A549 (cell line): Measurements from ENCODE around the gene SOSTDC1. TPM values are rescaled to one million over a fixed set of nuclear protein-coding genes. Genes with fewer than 3 reads are reported as not detected.

Experiments used
- ATAC-seq, 2 experiments: fragments of 200-7000 bp in 1 of 2; fragments of >200 bp in 1 of 2; cut with Nextera tagmentation in 1 of 2; cut with Tn5 transposase in 1 of 2; 3 replicates each; pipeline versions ENCODE4 v1.8.0 to v1.9.1; 2018 to 2020; ENCODE audit warnings: mild to moderate bottlenecking in 1 of 2, moderate library complexity in 1 of 2
- CTCF ChIA-PET: fragments of 300-600 bp; sonication (Branson Sonifier 250); formaldehyde crosslinking; extraction: SDS; loops from one replicate; lab custom pipeline; 2021; ENCODE audit warnings: antibody characterized with exemption, inconsistent platforms; lab: Yijun Ruan, JAX
- POLR2A ChIA-PET: fragments of 350-600 bp; formaldehyde crosslinking; extraction: SDS; loops from one replicate; lab custom pipeline; 2021; ENCODE audit warnings: antibody characterized with exemption, inconsistent platforms; lab: Yijun Ruan, JAX
- DNase-seq, 2 experiments: peaks; one replicate each; pipeline versions ENCODE4 v3.0.0 to v3.0.0-alpha.2; 2011 to 2016; ENCODE audit warnings: low read depth in 1 of 2, low spot score in 1 of 2
- FAIRE-seq: peaks from 2 replicates; lab custom pipeline; 2011; peaks lifted over from hg19 to GRCh38; lab: Jason Lieb, UNC
- H3K27ac ChIP-seq, 2 experiments: fragments of >200 bp; sonication (Bioruptor Twin); formaldehyde crosslinking; 3 replicates each; pipeline ENCODE4 v1.5.1; 2016 to 2017
- H3K4me1 ChIP-seq: fragments of >200 bp; sonication (Bioruptor Twin); formaldehyde crosslinking; 3 replicates; pipeline ENCODE4 v1.6.1; 2016
- H3K4me2 ChIP-seq: fragments of >200 bp; sonication (Bioruptor Twin); formaldehyde crosslinking; 3 replicates; pipeline ENCODE4 v1.6.1; 2016
- H3K4me3 ChIP-seq: fragments of >200 bp; sonication (Bioruptor Twin); formaldehyde crosslinking; 3 replicates; pipeline ENCODE4 v1.5.1; 2016
- H3K9me3 ChIP-seq: fragments of >200 bp; sonication (Bioruptor Twin); formaldehyde crosslinking; 3 replicates; pipeline ENCODE4 v1.6.1; 2016
- BHLHE40 ChIP-seq: IDR thresholded peaks from 2 replicates; pipeline ENCODE4 v1.6.1; 2012; ENCODE audit warnings: low read depth, low read length, inconsistent platforms
- CBX2 ChIP-seq: fragments of 200-600 bp; sonication (generic); IDR thresholded peaks from 2 replicates; pipeline ENCODE4 v1.6.1; 2016; ENCODE audit warnings: low read depth, mild to moderate bottlenecking, borderline replicate concordance
- EHF ChIP-seq: fragments of 250-450 bp; sonication (Bioruptor Pico); IDR thresholded peaks from 2 replicates; pipeline ENCODE4 v1.5.0; 2020; ENCODE audit warnings: mild to moderate bottlenecking
- EHMT2 ChIP-seq: fragments of 200-600 bp; sonication (generic); IDR thresholded peaks from 2 replicates; pipeline ENCODE4 v1.6.1; 2016; ENCODE audit warnings: antibody characterized with exemption, low read depth, mild to moderate bottlenecking, moderate library complexity
- ELK1 ChIP-seq: fragments of 150-350 bp; IDR thresholded peaks from 2 replicates; pipeline ENCODE4 v1.6.1; 2014; ENCODE audit warnings: low read depth, mild to moderate bottlenecking, low read length
- EP300 ChIP-seq, 2 experiments: fragments of >200 bp; sonication (Bioruptor Twin); formaldehyde crosslinking; IDR thresholded peaks; 2 replicates in 1 of 2; 3 replicates in 1 of 2; pipeline ENCODE4 v1.6.1; 2016 to 2017
- JUN ChIP-seq, 2 experiments: fragments of >200 bp; sonication (Bioruptor Twin); formaldehyde crosslinking; IDR thresholded peaks; 2 replicates in 1 of 2; 3 replicates in 1 of 2; pipeline ENCODE4 v1.6.1; 2016 to 2017
- JUNB ChIP-seq: fragments of >200 bp; sonication (Bioruptor Twin); formaldehyde crosslinking; IDR thresholded peaks from 2 replicates; pipeline ENCODE4 v1.6.1; 2016
- KDM1A ChIP-seq: fragments of 200-600 bp; sonication (generic); IDR thresholded peaks from 2 replicates; pipeline ENCODE4 v1.6.1; 2016; ENCODE audit warnings: low read depth, mild to moderate bottlenecking
- MAFK ChIP-seq: fragments of 450-650 bp; IDR thresholded peaks from 2 replicates; pipeline ENCODE4 v1.6.1; 2014; ENCODE audit not compliant: partially characterized antibody
- MAX ChIP-seq: IDR thresholded peaks from 2 replicates; pipeline ENCODE4 v1.6.1; 2012
- MAZ ChIP-seq: fragments of 150-350 bp; IDR thresholded peaks from 2 replicates; pipeline ENCODE4 v1.6.1; 2014; ENCODE audit warnings: antibody characterized with exemption, low read depth, low read length, borderline replicate concordance
- RCOR1 ChIP-seq: fragments of 150-350 bp; IDR thresholded peaks from 2 replicates; pipeline ENCODE4 v1.6.1; 2014; ENCODE audit warnings: antibody characterized with exemption, low read length, low read depth
- RFX5 ChIP-seq: fragments of 450-650 bp; IDR thresholded peaks from 2 replicates; pipeline ENCODE4 v1.7.1; 2014; ENCODE audit warnings: antibody characterized with exemption, mild to moderate bottlenecking, moderate library complexity
- RNF2 ChIP-seq: fragments of 200-600 bp; sonication (generic); IDR thresholded peaks from 2 replicates; pipeline ENCODE4 v1.6.1; 2016; ENCODE audit warnings: low read depth, mild to moderate bottlenecking, antibody characterized with exemption, moderate library complexity, borderline replicate concordance
- SMC3 ChIP-seq: fragments of >200 bp; sonication (Bioruptor Twin); formaldehyde crosslinking; IDR thresholded peaks from 3 replicates; pipeline ENCODE4 v1.6.1; 2018; ENCODE audit warnings: inconsistent platforms
- TFCP2L1 ChIP-seq: fragments of 250-450 bp; sonication (Bioruptor Pico); IDR thresholded peaks from 2 replicates; pipeline ENCODE4 v1.5.0; 2021; ENCODE audit warnings: mild to moderate bottlenecking
- ZC3H11A ChIP-seq: fragments of 450-650 bp; IDR thresholded peaks from 2 replicates; pipeline ENCODE4 v1.6.1; 2014; ENCODE audit warnings: antibody characterized with exemption, mild to moderate bottlenecking
- ZNF302 ChIP-seq: fragments of 250-450 bp; sonication (Bioruptor Pico); IDR thresholded peaks from 2 replicates; pipeline ENCODE4 v1.9.0; 2021; ENCODE audit warnings: inconsistent platforms, mild to moderate bottlenecking, moderate library complexity
- WGBS: methylation state at CpG from one replicate; pipeline ENCODE4 v1.1.6; 2017; ENCODE audit errors: missing lambda C conversion rate; 5-methylcytosine and 5-hydroxymethylcytosine counted together
- polyA plus RNA-seq, 4 experiments: library from polyadenylated mRNA; depleted of rRNA in 3 of 4; stranded (reverse); fragments of >200 nt; fragmentation: RNase III in 1 of 4; extraction: RNeasy Plus Mini Kit Qiagen cat#74134 plus additional on column Dnase treatment in 1 of 4; gene quantifications; 2 replicates in 3 of 4; 3 replicates in 1 of 4; pipeline ENCODE4 v1.2.3, GENCODE V29; 2011 to 2017
- TF ChIP-seq, protein P1 (sequence below): fragments of >200 bp; sonication (Bioruptor Twin); formaldehyde crosslinking; IDR thresholded peaks from 2 replicates; pipeline ENCODE4 v1.6.1; 2016
- TF ChIP-seq, protein P2 (sequence below): fragments of >200 bp; sonication (Bioruptor Twin); formaldehyde crosslinking; IDR thresholded peaks from 3 replicates; pipeline ENCODE4 v1.5.1; 2016

Gene SOSTDC1
- polyA plus RNA-seq, 2 of the 4 experiments (the other 2 are of a cell fraction): not detected

- peaks cover 12% of the 10 kb centered on the region for H3K4me1 ChIP-seq
- H3K27ac ChIP-seq: no peak overlapping the region
- DNase-seq: peak in 1 of 2 experiments; percentile 14
- TF ChIP-seq MAZ (no peak), JUNB (no peak)
- TF ChIP-seq, all 56 proteins: peak for 0
- 94% methylated on average over 3 of the region's 3 CpGs for WGBS
- H3K9me3 ChIP-seq: no peaks in the 10 kb centered on the region
- FAIRE-seq: no peak
- H3K4me2 ChIP-seq: no peak overlapping the region
- CTCF ChIA-PET: interaction anchor here (1.9 to 2.7 kb wide), 2 partner anchors 9 to 142 kb away, joined by 8 to 21 read pairs; no protein-coding TSS in a partner anchor
- ATAC-seq: no peak
- POLR2A ChIA-PET: no interaction called here
- no peak overlapping the region for H3K4me3 ChIP-seq
Measured at GRCh38 chr7:16422917-16423316, 42.6 kb downstream of the SOSTDC1 start.

DNA sequence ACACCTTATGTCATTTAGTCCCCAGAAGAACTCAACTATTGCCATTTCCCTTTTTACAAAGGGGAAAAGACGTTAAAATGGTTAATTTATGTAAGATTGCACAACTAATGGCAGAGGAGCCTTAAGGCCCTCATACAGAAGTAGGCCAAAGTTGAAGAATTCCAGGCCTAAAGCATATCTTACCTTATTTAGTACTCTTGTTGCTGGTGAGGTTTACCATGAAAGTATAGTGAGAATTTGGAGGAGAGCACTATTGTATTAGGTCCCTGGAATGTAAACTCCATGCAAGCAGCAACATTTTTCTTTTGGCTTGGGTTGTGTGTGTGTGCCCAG lies 43.5 kb downstream of the SOSTDC1 start:
- ChIA-PET POLR2A (interaction anchor here (2.7 kb wide), 1 partner anchor 224 kb away, joined by 11 read pairs; the partner anchor contains the start of genes ANKMY2 and BZW2), CTCF (interaction anchor here (2.7 kb wide), 1 partner anchor 10 kb away, joined by 21 read pairs; no protein-coding TSS in a partner anchor)
- FAIRE-seq (no peak), DNase-seq (no peak), ATAC-seq (no peak)
- no peaks in the 10 kb centered on the region for H3K9me3 ChIP-seq
- TF ChIP-seq RFX5: no peak
- no peak for TF ChIP-seq MAZ
- TF ChIP-seq JUNB: no peak
- no peak for TF ChIP-seq BHLHE40
- TF ChIP-seq ZC3H11A: no peak
- no peak overlapping the region; the same call in 1 of the 3 replicates for H3K4me3 ChIP-seq
- H3K4me2 ChIP-seq: peak overlapping the region; percentile 92
- 69% methylated on average over 1 of the region's 1 CpG for WGBS
- H3K27ac ChIP-seq: peak overlapping the region; percentile 98
- peaks cover 12% of the 10 kb centered on the region for H3K4me1 ChIP-seq

- POLR2A ChIA-PET: interaction anchor here (1.1 to 2.7 kb wide), 9 partner anchors 9 to 292 kb away, joined by 3 to 11 read pairs (median 4); partner anchors contain the start of genes ANKMY2 and BZW2
- Histone ChIP-seq H3K27ac (peak within 1 kb of the TSS; percentile 98), H3K4me1 (peaks cover 12% of the 10 kb centered on the region), H3K4me3 (peak within 1 kb of the TSS; percentile 73), H3K4me2 (peak within 1 kb of the TSS; percentile 92), H3K9me3 (no peaks in the 10 kb centered on the region)
- DNase-seq (peak in 1 of 2 experiments; percentile 41), FAIRE-seq (no peak), ATAC-seq (peak; percentile 65 to 74)
- CTCF ChIA-PET: interaction anchor here (1.0 to 2.7 kb wide), 7 partner anchors 10 to 338 kb away, joined by 3 to 21 read pairs (median 7); no protein-coding TSS in a partner anchor
- TF ChIP-seq RFX5: no peak
- TF ChIP-seq EHMT2: no peak
- TF ChIP-seq SMC3: no peak
- TF ChIP-seq MAX: 0 out of 2 replicates have a peak, but pooled peaks have one; percentile 5
- no peak for TF ChIP-seq EP300 (IDR thresholded peaks at IDR 0.05)
- no peak for TF ChIP-seq TFCP2L1 (CRISPR knock-in tag)
- TF ChIP-seq KDM1A: no peak
- peak; percentile 79 for TF ChIP-seq MAFK
- TF ChIP-seq JUN (IDR thresholded peaks at IDR 0.05): no peak
- TF ChIP-seq RNF2: no peak
- TF ChIP-seq, protein P1, sequence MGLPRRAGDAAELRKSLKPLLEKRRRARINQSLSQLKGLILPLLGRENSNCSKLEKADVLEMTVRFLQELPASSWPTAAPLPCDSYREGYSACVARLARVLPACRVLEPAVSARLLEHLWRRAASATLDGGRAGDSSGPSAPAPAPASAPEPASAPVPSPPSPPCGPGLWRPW: no peak
- TF ChIP-seq ELK1: no peak
- TF ChIP-seq, protein P2, sequence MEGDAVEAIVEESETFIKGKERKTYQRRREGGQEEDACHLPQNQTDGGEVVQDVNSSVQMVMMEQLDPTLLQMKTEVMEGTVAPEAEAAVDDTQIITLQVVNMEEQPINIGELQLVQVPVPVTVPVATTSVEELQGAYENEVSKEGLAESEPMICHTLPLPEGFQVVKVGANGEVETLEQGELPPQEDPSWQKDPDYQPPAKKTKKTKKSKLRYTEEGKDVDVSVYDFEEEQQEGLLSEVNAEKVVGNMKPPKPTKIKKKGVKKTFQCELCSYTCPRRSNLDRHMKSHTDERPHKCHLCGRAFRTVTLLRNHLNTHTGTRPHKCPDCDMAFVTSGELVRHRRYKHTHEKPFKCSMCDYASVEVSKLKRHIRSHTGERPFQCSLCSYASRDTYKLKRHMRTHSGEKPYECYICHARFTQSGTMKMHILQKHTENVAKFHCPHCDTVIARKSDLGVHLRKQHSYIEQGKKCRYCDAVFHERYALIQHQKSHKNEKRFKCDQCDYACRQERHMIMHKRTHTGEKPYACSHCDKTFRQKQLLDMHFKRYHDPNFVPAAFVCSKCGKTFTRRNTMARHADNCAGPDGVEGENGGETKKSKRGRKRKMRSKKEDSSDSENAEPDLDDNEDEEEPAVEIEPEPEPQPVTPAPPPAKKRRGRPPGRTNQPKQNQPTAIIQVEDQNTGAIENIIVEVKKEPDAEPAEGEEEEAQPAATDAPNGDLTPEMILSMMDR: no peak
- no peak for TF ChIP-seq RCOR1
- no peak for TF ChIP-seq CBX2
- TF ChIP-seq ZNF302 (CRISPR knock-in tag): no peak
- TF ChIP-seq EHF (CRISPR knock-in tag): no peak
- WGBS: 31% methylated on average over 20 of the region's 50 CpGs
Measured at GRCh38 chr7:16421333-16422102, 44.0 kb downstream of the SOSTDC1 start, which contains the start of gene CRPPA. CRPPA (minus strand) TSS chr7:16421538; CDS start chr7:16421322, 216 bp downstream.
